Retinal pigment epithelial cell (primary cell): ENCODE measurements around the gene TTC28.

Source experiments
- DNase-seq: peaks from one replicate; pipeline ENCODE4 v3.0.0-alpha.2; 2010; ENCODE audit warnings: low read depth
- H3K4me3 ChIP-seq: 2 replicates; pipeline ENCODE4 v1.5.1; 2011; ENCODE audit warnings: mild to moderate bottlenecking, low read length, control low read depth, moderate library complexity
- CTCF ChIP-seq: conservative IDR thresholded peaks from 2 replicates; pipeline ENCODE4 v1.5.1; 2011; ENCODE audit warnings: low read depth, low read length, control low read depth, inconsistent platforms

The TTC28 gene

GRCh38 chr22:28103596-28103995 is 576.0 kb downstream of the TTC28 start:
- no peak for DNase-seq
- TF ChIP-seq CTCF = no peak
- H3K4me3 ChIP-seq = no peak overlapping the region

- TF ChIP-seq CTCF = no peak
- no peak overlapping the region for H3K4me3 ChIP-seq
- no peak for DNase-seq
Measured at GRCh38 chr22:28102151-28102812, 577.4 kb downstream of the TTC28 start.

- no peak for TF ChIP-seq CTCF
- no peak overlapping the region for H3K4me3 ChIP-seq
- no peak for DNase-seq
Measured at GRCh38 chr22:28097627-28098026, 582.0 kb downstream of the TTC28 start.

GRCh38 chr22:28096161-28096560 is 583.5 kb downstream of the TTC28 start:
- TF ChIP-seq CTCF = no peak
- no peak overlapping the region for H3K4me3 ChIP-seq
- no peak for DNase-seq

- no peak for DNase-seq
- no peak for TF ChIP-seq CTCF
- no peak overlapping the region for H3K4me3 ChIP-seq
Measured at GRCh38 chr22:28095316-28096095, 584.1 kb downstream of the TTC28 start.

- TF ChIP-seq CTCF = no peak
- no peak overlapping the region for H3K4me3 ChIP-seq
- peak; percentile 48 for DNase-seq
Measured at GRCh38 chr22:28094771-28095170, 584.9 kb downstream of the TTC28 start.

GRCh38 chr22:28093711-28094110 is 585.9 kb downstream of the TTC28 start:
- no peak for TF ChIP-seq CTCF
- H3K4me3 ChIP-seq = no peak overlapping the region
- DNase-seq = no peak
